Left ventricle myocardium inferior (tissue), 1 donor: ENCODE results near the gene ANKRD22. TPM values are rescaled to one million over a fixed set of nuclear protein-coding genes. Genes with fewer than 3 reads are reported as not detected.

Source experiments
- DNase-seq: peaks from one replicate; pipeline ENCODE4 v3.0.0-alpha.2; 2020
- H3K27ac ChIP-seq: fragments of 200-600 bp; replicated peaks from 2 replicates; pipeline ENCODE4 v1.8.0; 2021
- H3K27me3 ChIP-seq: fragments of 200-600 bp; 2 replicates; pipeline ENCODE4 v1.8.0; 2021; ENCODE audit warnings: low read depth
- H3K36me3 ChIP-seq: fragments of 200-600 bp; 2 replicates; pipeline ENCODE4 v1.8.0; 2021
- H3K4me1 ChIP-seq: fragments of 200-600 bp; 2 replicates; pipeline ENCODE4 v1.8.0; 2021
- H3K4me3 ChIP-seq: fragments of 200-600 bp; 2 replicates; pipeline ENCODE4 v1.8.0; 2021; ENCODE audit warnings: mild to moderate bottlenecking, moderate library complexity
- H3K9me3 ChIP-seq: fragments of 200-600 bp; replicated peaks from 2 replicates; pipeline ENCODE4 v1.8.0; 2021
- CTCF ChIP-seq: fragments of 200-600 bp; IDR thresholded peaks from 2 replicates; pipeline ENCODE4 v1.8.0; 2021; ENCODE audit warnings: antibody characterized with exemption, mild to moderate bottlenecking, borderline replicate concordance
- intact Hi-C: fragments of 100-400 bp; cut with micrococcal nuclease; formaldehyde crosslinking; loops from one replicate; pipeline ENCODE4 v1.11.0; 2022
- total RNA-seq: library from RNA; stranded (reverse); fragmentation: NEBNext Ultra II Directional; extraction: Animal tissue kit (Norgen Biotek cat#: 25700); gene quantifications from one replicate; pipeline ENCODE4 v1.2.1, GENCODE V29; 2021
- donor health status: DM: no; HTN: yes; CAD: no; lungs with severe emphysema.

The ANKRD22 gene
- total RNA-seq, 1 donor from 2014 or later, result not detected

GRCh38 chr10:88833723-88834122 is 17.9 kb downstream of the ANKRD22 start:
- H3K27ac ChIP-seq, result no peak overlapping the region
- peaks cover 32% of the 10 kb centered on the region for H3K27me3 ChIP-seq
- H3K4me1 ChIP-seq, result no peaks in the 10 kb centered on the region
- no peak for TF ChIP-seq CTCF
- no peaks in the 10 kb centered on the region for H3K9me3 ChIP-seq
- H3K4me3 ChIP-seq, result no peak overlapping the region
- intact Hi-C loops, result loop anchor here (2.0 to 10.0 kb wide), 2 partner anchors 99 to 381 kb away; no protein-coding TSS in a partner anchor
- no peaks in the 10 kb centered on the region for H3K36me3 ChIP-seq
- DNase-seq, result no peak

GRCh38 chr10:88833156-88833555 is 18.5 kb downstream of the ANKRD22 start:
- no peak for TF ChIP-seq CTCF
- Histone ChIP-seq H3K4me3 (no peak overlapping the region), H3K27ac (no peak overlapping the region), H3K36me3 (no peaks in the 10 kb centered on the region), H3K27me3 (peaks cover 32% of the 10 kb centered on the region), H3K4me1 (no peaks in the 10 kb centered on the region), H3K9me3 (no peaks in the 10 kb centered on the region)
- DNase-seq, result no peak
- intact Hi-C loops, result loop anchor here (10.0 kb wide), 1 partner anchor 382 kb away; no protein-coding TSS in a partner anchor

GRCh38 chr10:88832376-88832775 is 19.3 kb downstream of the ANKRD22 start:
- TF ChIP-seq CTCF, result no peak
- intact Hi-C loops, result loop anchor here (10.0 kb wide), 1 partner anchor 382 kb away; no protein-coding TSS in a partner anchor

GRCh38 chr10:88831709-88832108 is 19.9 kb downstream of the ANKRD22 start:
- H3K36me3 ChIP-seq, result no peaks in the 10 kb centered on the region
- peaks cover 32% of the 10 kb centered on the region for H3K27me3 ChIP-seq
- no peak for TF ChIP-seq CTCF
- no peak overlapping the region for H3K27ac ChIP-seq
- intact Hi-C loops, result loop anchor here (10.0 kb wide), 1 partner anchor 383 kb away; no protein-coding TSS in a partner anchor
- H3K9me3 ChIP-seq, result no peaks in the 10 kb centered on the region
- no peaks in the 10 kb centered on the region for H3K4me1 ChIP-seq
- no peak overlapping the region for H3K4me3 ChIP-seq
- DNase-seq, result no peak

More at GRCh38 chr10:88832376-88832775, 19.3 kb downstream of the ANKRD22 start:
- DNase-seq, result no peak
- no peaks in the 10 kb centered on the region for H3K4me1 ChIP-seq
- peaks cover 32% of the 10 kb centered on the region for H3K27me3 ChIP-seq
- no peak overlapping the region for H3K27ac ChIP-seq
- H3K4me3 ChIP-seq, result no peak overlapping the region
- no peaks in the 10 kb centered on the region for H3K9me3 ChIP-seq
- H3K36me3 ChIP-seq, result no peaks in the 10 kb centered on the region

GRCh38 chr10:88830643-88831268 is 20.9 kb downstream of the ANKRD22 start:
- no peak overlapping the region for H3K4me3 ChIP-seq
- intact Hi-C loops, result loop anchor here (10.0 kb wide), 1 partner anchor 384 kb away; no protein-coding TSS in a partner anchor

More at GRCh38 chr10:88830643-88831268, 20.9 kb downstream of the ANKRD22 start:
- H3K9me3 ChIP-seq, result no peaks in the 10 kb centered on the region
- no peak overlapping the region for H3K27ac ChIP-seq
- no peak for TF ChIP-seq CTCF
- H3K4me1 ChIP-seq, result no peaks in the 10 kb centered on the region
- no peak for DNase-seq
- H3K36me3 ChIP-seq, result no peaks in the 10 kb centered on the region
- peaks cover 32% of the 10 kb centered on the region for H3K27me3 ChIP-seq
